ENCODE measurements around the gene ZNF334.

The ZNF334 gene

DNA sequence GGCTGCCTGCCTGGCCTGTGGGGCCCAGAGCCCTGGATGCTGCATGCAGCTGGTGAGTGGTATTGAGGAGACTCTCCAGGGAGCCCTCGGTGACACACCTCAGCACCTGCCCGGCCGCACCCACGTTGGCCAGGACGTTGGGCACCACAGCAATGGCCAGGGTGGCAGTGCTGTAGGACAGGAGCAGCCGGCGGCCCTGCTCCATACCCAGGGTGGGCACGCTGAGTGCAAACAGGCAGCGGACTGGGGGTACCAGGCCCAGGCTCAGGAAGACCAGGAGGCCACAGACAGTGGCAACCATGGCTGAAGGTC is 32.4 kb upstream of the ZNF334 start:
- no peak for DNase-seq (ENCODE audit: low read depth)

DNA sequence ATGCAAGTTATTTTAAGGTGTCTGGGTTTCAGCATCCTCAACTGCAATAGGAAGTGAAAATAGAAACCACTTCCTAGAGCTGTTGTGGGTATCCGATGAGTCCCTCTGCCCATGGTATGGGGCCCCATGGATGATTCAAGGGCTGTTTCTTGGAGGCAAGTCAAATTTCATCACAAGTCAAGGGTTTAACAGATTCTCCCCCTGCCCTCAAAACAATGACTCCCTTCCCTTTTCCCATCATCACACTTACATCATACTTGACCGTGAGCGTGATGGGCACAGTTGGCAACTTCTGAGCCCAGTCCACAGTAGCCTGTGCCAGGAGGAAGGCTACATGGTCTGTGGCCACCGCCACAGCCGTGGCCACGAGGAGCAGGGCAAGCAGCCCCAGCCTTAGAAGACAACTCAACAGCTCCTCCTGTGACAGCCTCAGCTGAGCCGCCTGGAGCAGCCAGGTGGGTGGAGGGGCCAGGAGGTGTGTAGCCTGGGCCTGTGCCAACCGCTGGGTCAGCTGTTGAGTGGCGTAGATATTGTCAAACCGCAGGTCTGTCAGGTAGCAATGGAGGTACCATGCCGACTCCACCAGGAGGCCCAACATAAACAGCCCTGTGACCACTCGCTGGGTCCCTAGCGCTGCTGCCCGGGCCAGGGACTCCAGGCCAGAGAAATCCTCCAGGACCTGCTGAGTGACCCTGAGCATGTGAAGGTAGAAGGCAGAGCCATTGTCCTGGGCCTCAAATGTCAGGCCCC is 31.9 kb upstream of the ZNF334 start:
- DNase-seq (ENCODE audit: low read depth): peak; percentile 12

DNA sequence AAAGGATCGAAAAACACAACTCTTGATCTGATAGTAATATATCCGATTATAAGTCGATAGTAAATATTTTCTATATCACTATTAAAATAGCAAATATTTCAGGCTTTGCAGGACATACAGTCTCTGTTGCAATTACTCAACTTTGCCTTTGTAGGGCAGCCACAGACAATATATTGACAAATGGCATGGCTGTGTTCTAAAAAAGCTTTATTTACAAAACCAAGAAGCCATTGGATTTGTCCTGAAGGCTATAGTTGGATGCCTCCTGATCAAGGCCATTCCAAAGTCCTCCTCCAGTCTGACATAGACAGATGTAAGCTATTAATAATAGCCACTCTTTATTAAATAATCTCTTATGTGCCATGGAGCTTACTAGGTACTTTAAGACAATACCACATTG is 31.2 kb upstream of the ZNF334 start:
- no peak for DNase-seq (ENCODE audit: low read depth)

DNA sequence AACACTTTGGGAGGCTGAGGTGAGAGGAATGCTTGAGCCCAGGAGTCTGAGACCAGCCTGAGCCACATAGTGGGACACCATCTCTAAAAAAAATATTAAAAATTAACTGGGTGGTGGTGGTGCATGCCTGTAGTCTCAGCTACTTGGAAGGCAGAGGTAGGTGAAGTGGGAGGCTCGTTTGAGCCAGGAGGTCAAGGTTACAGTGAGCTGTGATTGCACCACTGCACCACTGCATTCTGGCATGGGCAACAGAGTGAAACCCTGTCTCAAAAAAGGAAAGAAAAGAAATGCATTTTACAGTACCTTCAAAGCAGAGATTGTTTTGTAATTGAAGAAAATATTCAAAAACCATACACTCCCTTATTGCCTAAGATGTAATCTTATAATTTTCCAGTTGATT is 30.6 kb upstream of the ZNF334 start:
- DNase-seq (ENCODE audit: low read depth): no peak

GRCh38 chr20:46543033-46543432 is 29.7 kb upstream of the ZNF334 start:
- DNase-seq (ENCODE audit: low read depth): no peak

DNA sequence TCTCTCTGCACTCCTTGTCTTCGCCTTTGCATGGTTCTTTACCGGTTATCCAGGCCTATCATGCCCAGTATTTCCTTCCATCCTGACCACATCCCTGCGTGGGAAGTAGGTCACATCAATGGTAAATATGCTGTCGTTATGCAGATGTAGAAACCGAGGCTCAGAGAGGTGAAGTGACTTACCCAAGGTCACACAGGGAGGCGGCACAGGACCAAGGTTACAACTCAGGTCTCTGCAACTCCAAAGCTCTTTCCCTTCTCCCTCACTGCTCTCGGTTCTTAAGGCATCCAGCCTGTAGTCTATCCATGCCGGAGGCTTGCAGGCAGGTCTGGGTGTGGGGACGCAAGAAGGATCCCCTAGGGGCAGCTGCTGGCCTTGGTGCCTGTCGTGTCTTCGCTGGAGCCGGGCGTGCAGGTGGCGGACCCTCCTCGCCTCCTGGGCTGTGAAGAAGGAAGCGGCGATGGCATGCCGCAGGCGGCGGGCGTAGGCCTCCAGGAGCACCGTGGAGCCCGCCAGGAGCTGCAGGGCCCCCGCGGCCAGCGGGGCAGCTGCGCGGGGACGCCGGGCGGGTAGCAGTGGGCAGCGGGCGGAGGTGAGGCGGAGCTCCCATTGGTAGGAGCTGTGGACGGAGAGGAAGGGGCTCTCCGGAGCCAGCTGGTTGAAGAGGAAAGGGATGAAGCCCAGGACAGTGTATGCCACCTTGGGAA is 28.0 kb upstream of the ZNF334 start:
- DNase-seq (ENCODE audit: low read depth): no peak

- no peak for DNase-seq (ENCODE audit: low read depth)
Measured at GRCh38 chr20:46539113-46539512, 25.8 kb upstream of the ZNF334 start.

DNA sequence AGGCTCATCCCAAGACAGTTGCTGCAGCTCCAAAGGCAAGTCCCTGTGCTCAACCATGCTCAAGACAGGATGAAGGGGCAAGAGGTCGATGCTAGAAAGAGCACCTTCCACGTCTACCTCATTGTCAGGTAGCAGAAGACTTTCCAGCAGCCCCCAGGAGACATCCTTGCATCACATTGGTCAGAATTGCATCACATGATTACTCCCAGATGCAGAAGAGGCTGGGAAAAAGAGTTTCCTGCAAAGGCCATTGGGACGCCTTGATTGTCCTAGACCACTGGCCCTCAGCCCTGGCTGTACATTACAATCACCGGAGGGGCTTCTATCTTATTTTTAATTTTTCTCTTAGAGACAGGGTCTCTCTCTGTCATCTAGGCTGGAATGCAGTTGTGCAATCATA is 17.3 kb upstream of the ZNF334 start:
- no peak for DNase-seq (ENCODE audit: low read depth)

DNA sequence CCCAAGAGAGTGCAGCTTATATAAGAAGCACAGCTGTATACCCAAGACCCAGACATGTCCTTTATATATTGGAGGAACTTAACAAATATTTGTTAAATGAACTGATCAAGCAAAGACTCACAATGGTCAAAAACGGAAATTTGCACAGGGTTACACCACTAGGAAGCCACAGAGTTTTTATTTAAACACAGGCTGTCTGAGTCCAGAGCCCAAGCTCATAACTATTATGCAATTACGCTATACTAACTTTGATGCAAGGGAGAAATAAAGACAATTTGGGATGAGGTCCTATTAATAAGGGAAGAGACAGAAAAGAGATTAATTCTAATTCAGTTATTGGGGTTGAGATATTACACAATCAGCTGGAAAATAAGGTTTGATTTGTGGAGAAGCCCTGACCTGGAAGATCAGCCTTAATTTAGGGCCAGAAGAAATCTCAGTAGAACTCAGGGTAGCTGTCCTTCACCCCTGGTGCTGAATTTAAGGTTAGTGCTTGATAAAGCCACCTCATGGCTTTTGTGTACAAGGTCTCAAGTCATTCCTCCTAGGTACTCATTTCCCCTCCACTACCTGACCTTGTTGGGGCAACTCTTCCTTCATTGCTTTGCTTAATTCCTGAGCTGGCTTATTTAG is 10.5 kb upstream of the ZNF334 start:
- DNase-seq (ENCODE audit: low read depth): no peak

DNA sequence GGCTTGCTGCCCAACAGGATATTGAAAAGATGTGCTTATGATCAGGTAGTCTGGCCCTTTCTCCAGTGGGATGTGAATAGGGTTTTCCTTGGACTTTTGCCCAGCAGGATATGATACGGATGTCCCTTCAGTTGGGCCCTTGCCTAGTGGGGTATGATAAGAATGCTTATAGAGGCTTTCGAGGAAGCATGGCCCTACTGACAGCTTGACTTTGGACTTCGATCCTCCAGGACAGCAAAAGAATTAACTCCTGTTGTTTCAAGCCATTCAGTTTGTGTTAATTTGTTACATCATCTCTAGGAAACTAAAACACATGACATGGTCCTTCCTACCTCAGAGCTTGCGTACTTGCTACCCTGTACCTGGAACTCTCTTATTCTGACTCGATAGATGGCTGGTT is 9.7 kb upstream of the ZNF334 start:
- DNase-seq (ENCODE audit: low read depth): no peak

DNA sequence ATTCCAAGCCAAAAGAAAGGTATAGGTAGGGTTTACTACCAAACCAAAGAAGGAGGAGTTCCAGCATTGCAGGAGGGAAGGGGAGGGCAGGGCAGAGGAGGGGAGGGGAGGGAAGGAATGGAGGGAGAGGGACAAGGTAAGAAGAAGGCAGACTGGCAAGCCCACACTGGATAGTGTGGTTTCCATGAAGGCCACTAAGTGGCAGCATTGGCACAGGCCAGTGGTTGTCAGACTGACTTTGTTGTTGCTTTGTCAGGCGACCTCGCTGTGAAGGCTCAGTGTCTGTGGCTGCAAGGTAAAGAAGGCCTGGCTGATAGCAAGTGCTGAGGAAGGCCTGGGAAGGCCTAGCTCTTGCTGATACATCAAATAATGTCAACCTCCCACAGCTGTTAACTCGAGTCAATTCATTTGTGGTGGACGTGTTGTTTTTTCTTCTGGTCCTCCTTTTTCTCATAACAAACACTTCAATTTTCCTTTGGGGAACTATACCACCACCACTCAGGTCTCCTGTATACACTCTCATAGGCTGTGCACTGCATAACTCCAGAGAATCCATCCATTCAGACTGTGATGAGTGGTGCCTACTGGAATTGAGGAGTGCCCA is 7.7 kb upstream of the ZNF334 start:
- peak; percentile 18 for DNase-seq (ENCODE audit: low read depth)

DNA sequence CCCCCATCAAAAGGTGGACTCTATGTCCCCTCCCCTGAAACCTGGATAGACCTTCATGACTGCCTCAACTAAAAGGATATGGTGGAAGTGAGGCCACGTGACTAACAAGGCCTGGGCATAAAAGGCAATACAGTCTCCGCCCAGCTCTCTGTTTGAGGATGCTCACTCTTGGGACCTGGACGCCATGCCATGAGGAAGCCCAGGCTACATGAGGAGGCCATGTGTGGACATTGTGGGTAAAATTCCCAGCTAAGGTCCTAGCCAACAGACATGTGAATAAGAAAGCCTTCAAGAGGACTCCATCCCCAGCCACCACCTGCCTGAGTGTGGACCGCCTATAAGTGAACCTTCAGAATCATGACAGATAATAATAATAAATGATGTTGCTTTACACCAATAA is 7.2 kb upstream of the ZNF334 start:
- DNase-seq (ENCODE audit: low read depth): no peak

- no peak for DNase-seq (ENCODE audit: low read depth)
Measured at GRCh38 chr20:46519471-46520068, 6.2 kb upstream of the ZNF334 start.

- no peak for DNase-seq (ENCODE audit: low read depth)
Measured at GRCh38 chr20:46509523-46509922, 3.8 kb downstream of the ZNF334 start.

GRCh38 chr20:46507760-46508407 is 5.5 kb downstream of the ZNF334 start:
- DNase-seq (ENCODE audit: low read depth): no peak

DNA sequence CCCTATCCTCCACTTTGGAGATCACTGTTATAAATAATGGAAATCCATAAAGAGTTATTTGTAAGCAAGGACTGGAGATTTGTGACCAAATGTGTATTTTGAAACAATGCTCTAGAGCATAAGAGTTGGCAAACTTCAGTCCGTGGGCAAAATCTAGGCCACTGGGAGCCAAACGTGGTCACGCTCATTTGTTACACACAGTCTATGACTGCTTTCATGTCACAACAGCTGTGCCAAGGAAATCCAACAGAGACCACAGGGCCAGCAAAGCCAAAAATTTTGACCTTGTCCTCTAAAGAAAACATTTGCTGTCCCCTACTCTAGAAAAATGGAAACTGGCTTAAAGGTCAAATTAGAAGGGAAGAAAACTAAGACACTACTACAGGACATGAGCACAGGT is 7.9 kb downstream of the ZNF334 start:
- DNase-seq (ENCODE audit: low read depth): no peak

- DNase-seq (ENCODE audit: low read depth): no peak
Measured at GRCh38 chr20:46501961-46502360, 11.4 kb downstream of the ZNF334 start.

DNA sequence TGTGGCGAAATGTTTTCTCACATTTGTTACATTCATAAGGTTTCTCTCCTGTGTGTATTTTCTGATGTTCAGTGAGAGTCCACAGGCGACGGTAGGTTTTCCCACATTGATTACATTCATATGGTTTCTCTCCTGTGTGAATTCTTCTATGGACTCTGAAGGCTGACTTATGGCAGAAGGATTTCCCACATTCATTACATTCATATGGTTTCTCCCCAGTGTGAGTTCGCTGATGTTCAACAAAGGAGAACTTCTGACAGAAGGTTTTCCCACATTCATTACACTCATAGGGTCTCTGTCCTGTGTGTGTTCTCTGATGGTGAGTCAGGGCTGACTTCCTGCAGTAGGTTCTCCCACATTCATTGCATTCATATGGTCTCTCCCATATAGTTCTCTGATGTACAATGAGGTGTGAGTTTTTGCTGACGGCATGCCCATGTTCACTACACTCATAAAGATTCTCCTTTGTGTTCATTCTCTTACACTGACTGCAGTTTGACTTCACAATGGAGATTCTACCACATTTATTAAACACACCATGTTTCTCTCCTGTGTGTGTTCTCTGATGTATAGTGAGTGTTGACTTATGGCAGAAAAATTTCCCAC is 11.9 kb downstream of the ZNF334 start:
- no peak for DNase-seq (ENCODE audit: low read depth)

DNA sequence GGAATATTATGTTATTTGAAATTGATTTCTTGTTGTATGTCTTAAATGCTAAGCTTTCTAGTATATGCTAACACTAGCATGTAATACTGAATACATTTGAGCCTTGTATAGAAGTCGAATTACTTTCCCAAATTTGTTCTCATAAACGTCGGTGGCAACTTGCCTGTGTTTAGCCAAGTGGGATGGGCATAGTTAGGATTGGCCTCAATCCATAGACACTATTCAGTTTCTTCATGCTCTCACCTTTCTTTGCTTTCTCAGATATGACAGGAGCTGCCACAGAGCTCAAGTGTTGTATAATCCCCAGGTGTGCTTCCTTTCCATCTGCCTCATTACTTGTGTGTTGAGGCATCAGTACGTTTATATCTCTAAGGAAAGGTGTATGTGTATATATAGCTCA is 19.3 kb downstream of the ZNF334 start:
- DNase-seq (ENCODE audit: low read depth): no peak

- DNase-seq (ENCODE audit: low read depth): no peak
Measured at GRCh38 chr20:46491354-46491753, 22.0 kb downstream of the ZNF334 start.

- DNase-seq (ENCODE audit: low read depth): no peak
Measured at GRCh38 chr20:46488451-46488850, 24.9 kb downstream of the ZNF334 start.

GRCh38 chr20:46487628-46488027 is 25.7 kb downstream of the ZNF334 start:
- no peak for DNase-seq (ENCODE audit: low read depth)

Measured in activated T-helper 9 cell treated with anti-CD3 and anti-CD28 coated beads, Interleukin-2, amount 50 U/mL, for 16 hours (primary cell).